ENCODE measurements around the gene GABRG3.

GRCh38 chr15:27587810-27588209 is 616.8 kb downstream of the GABRG3 start:
- TF ChIP-seq, protein P1, sequence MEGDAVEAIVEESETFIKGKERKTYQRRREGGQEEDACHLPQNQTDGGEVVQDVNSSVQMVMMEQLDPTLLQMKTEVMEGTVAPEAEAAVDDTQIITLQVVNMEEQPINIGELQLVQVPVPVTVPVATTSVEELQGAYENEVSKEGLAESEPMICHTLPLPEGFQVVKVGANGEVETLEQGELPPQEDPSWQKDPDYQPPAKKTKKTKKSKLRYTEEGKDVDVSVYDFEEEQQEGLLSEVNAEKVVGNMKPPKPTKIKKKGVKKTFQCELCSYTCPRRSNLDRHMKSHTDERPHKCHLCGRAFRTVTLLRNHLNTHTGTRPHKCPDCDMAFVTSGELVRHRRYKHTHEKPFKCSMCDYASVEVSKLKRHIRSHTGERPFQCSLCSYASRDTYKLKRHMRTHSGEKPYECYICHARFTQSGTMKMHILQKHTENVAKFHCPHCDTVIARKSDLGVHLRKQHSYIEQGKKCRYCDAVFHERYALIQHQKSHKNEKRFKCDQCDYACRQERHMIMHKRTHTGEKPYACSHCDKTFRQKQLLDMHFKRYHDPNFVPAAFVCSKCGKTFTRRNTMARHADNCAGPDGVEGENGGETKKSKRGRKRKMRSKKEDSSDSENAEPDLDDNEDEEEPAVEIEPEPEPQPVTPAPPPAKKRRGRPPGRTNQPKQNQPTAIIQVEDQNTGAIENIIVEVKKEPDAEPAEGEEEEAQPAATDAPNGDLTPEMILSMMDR (optimal IDR thresholded peaks at IDR 0.05 in 1 of 3, IDR thresholded peaks at IDR 0.05 in 1 of 3, conservative IDR thresholded peaks at IDR 0.05 in 1 of 3; ENCODE audit: extremely low read depth in 1 of 3, insufficient read depth in 2 of 3, low read length in 3 of 3): no peak
- no peak for TF ChIP-seq EZH2 (IDR thresholded peaks at IDR 0.05; ENCODE audit: low read length)
